Right atrium auricular region (tissue), 2 donors: Measurements from ENCODE around the gene SPATA32. TPM values are rescaled to one million over a fixed set of nuclear protein-coding genes. Genes with fewer than 3 reads are reported as not detected.
A peak's percentile ranks its signal among the peaks of the same experiment; 100 is the strongest.

ENCODE experiments used
- DNase-seq: peaks from one replicate; pipeline ENCODE4 v3.0.0-alpha.2; 2019; ENCODE audit warnings: low spot score
- H3K27ac ChIP-seq, 2 donors: fragments of 200-600 bp; sonication (generic); 1 replicate in 1 of 2; 2 replicates in 1 of 2; pipeline ENCODE4 v1.5.1; 2016 to 2019
- H3K27me3 ChIP-seq, 2 donors: fragments of 200-600 bp; sonication (generic); one replicate each; pipeline versions ENCODE4 v1.5.1 to v1.6.0; 2017 to 2019
- H3K36me3 ChIP-seq: fragments of 200-600 bp; sonication (generic); one replicate; pipeline ENCODE4 v1.5.1; 2016
- H3K4me1 ChIP-seq, 2 donors: fragments of 200-600 bp; sonication (generic); one replicate each; pipeline versions ENCODE4 v1.5.1 to v1.6.0; 2017 to 2019
- H3K4me3 ChIP-seq, 2 donors: fragments of 200-600 bp; sonication (generic); 1 replicate in 1 of 2; 2 replicates in 1 of 2; pipeline ENCODE4 v1.5.1; 2017 to 2019; ENCODE audit warnings: mild to moderate bottlenecking in 1 of 2, moderate library complexity in 1 of 2
- H3K9me3 ChIP-seq, 2 donors: fragments of 200-600 bp; sonication (generic); one replicate each; pipeline ENCODE4 v1.5.1; 2019
- total RNA-seq, 2 donors: library from RNA; depleted of rRNA; stranded (reverse); fragments of >200 nt; gene quantifications; one replicate each; pipeline ENCODE4 v1.1.0, GENCODE V29; 2016
- TF ChIP-seq, protein P1 (sequence below), 2 donors: fragments of 200-600 bp; sonication (generic); IDR thresholded peaks; one replicate each; pipeline ENCODE4 v1.5.1; 2019; ENCODE audit warnings: antibody characterized with exemption in 2 of 2

SPATA32 gene
- total RNA-seq, 2 donors from 2014 or later, result not detected

DNA sequence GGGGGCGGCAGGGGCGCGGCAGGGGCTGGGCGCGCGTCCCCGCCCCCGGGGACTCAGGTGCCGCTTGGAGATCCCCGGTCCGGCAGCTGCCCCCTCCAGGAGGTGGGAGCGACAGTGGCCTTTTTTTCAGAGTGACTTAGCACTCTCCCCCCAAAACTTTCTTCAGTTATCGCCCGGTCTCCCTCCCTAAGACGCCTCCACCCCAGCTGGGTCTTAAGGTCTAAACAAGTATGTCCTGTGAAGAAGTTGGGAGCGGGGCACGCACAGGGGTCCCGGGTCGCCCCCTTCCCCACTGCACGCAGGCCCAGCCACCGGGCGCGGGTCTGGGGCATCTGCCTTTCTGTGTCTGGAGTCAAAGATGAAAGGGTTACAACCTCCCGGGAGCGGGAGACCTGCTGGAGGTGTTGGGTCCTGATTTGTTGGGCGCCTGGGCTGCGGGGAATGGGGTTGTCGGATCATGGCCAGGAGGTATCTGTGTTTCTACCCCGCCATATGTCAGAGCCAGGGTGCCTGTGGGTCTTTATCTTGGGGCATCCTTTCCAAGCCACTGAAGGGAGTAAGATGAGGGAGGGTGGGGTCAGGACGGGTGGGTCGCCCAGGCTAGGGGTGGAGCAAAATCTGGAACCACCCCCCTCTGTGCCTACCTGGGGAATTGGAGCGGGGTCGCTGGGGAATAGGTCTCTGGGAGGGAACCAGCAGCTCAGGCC lies 39.5 kb downstream of the SPATA32 start:
- peaks cover 0 to 57% of the 10 kb centered on the region in 2 donors for H3K4me1 ChIP-seq
- DNase-seq, result no peak
- no peaks in the 10 kb centered on the region for H3K9me3 ChIP-seq
- peak overlapping the region; percentile 59 to 73 for H3K27ac ChIP-seq
- no peaks in the 10 kb centered on the region for H3K36me3 ChIP-seq
- TF ChIP-seq, protein P1, sequence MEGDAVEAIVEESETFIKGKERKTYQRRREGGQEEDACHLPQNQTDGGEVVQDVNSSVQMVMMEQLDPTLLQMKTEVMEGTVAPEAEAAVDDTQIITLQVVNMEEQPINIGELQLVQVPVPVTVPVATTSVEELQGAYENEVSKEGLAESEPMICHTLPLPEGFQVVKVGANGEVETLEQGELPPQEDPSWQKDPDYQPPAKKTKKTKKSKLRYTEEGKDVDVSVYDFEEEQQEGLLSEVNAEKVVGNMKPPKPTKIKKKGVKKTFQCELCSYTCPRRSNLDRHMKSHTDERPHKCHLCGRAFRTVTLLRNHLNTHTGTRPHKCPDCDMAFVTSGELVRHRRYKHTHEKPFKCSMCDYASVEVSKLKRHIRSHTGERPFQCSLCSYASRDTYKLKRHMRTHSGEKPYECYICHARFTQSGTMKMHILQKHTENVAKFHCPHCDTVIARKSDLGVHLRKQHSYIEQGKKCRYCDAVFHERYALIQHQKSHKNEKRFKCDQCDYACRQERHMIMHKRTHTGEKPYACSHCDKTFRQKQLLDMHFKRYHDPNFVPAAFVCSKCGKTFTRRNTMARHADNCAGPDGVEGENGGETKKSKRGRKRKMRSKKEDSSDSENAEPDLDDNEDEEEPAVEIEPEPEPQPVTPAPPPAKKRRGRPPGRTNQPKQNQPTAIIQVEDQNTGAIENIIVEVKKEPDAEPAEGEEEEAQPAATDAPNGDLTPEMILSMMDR (IDR thresholded peaks at IDR 0.05), result no peak
- peak overlapping the region; percentile 64 to 74 for H3K4me3 ChIP-seq
- H3K27me3 ChIP-seq, result no peaks in the 10 kb centered on the region

DNA sequence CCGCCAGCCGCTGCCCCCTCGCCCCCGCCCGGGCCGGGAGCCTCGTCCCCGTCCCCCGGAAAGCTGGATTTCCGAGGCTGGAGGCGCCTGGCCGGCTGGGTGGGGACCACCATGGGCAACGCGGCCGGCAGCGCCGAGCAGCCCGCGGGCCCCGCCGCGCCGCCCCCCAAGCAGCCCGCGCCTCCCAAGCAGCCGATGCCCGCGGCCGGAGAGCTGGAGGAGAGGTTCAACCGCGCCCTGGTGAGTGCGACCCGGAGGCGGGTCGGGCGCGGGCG lies 39.9 kb downstream of the SPATA32 start:
- Histone ChIP-seq H3K36me3 (no peaks in the 10 kb centered on the region), H3K4me3 (peak overlapping the region; percentile 64 to 74), H3K4me1 (peaks cover 0 to 52% of the 10 kb centered on the region in 2 donors), H3K27ac (peak overlapping the region; percentile 59 to 73), H3K27me3 (no peaks in the 10 kb centered on the region), H3K9me3 (no peaks in the 10 kb centered on the region)
- TF ChIP-seq, protein P1 (IDR thresholded peaks at IDR 0.05), result no peak
- no peak for DNase-seq

DNA sequence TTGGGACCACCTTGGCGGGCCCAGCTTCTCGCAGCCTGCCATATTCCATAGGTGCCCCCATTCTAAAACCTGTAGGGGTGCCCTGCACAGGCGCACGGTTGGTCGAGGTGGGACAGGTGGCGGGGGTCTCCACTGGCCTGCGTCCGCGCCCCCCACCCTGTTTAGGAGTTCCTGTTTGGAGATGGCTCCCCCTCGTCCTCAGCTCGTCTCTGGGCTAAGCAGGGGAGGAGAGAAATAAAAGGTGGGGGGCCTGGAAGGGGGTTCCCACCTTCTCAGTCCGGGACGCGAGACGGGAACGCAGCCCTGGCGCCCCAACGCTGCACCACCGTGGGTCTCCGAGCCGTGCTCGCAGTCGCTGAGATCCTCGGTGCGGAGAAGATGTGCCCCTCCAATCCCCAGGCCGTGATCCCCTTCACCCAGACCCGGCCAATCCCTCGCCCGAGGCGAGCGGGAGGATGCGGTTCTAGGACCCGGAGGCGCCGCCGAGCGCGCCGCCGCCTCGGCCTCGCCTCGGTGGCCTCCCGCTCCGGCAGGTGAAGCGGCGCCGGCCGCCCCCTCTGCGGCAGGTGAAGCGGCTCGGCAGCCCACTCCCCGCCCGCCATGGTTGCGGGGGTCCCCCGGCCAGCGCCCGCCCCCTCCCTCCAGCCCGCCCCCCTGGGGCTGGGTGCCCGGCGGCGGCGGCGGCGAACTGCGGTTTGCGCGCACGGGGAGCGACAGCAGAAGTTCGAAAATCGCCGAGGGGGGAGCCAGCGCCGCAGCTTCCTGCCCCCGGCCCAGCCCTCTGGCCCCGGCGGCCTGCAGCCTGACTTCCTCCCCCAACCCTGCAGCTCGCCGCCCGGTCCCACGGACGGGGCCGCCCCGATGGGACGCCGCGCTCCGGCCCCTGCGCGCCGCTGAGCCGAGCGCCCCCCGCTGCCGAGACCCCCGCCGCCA lies 40.5 kb downstream of the SPATA32 start, which contains the start of gene FMNL1:
TSS of gene FMNL1 (plus strand) at position 805 of the 933 bp plus-strand sequence. CDS start 240 bp downstream, outside the sequence.
- Histone ChIP-seq H3K27ac (peak within 1 kb of the TSS; percentile 59 to 73), H3K4me1 (peaks cover 0 to 46% of the 10 kb centered on the region in 2 donors), H3K27me3 (no peaks in the 10 kb centered on the region), H3K4me3 (peak within 1 kb of the TSS; percentile 64 to 74), H3K9me3 (no peaks in the 10 kb centered on the region), H3K36me3 (no peaks in the 10 kb centered on the region)
- no peak for DNase-seq
- TF ChIP-seq, protein P1 (IDR thresholded peaks at IDR 0.05), result no peak

DNA sequence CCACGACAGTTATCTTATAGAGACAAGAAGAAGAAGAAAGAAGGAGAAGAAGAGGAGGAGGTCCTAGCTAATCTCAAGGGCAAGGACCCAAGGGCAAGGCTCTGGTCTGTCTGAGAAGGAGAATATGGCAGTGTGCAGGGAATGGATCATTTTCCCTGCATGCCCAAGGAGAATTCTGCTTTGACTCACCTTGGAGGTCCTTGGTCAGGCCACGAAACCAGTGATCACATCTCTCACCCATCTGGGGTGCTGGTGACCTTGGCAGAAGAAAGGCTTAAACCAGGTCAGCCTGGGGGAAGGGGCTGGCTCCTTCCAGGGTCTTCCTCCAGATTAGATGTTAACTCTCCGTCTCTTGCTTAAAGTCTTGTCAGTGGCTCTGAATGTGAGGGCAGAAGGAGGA lies 41.8 kb downstream of the SPATA32 start:
- TF ChIP-seq, protein P1 (IDR thresholded peaks at IDR 0.05), result no peak
- H3K4me3 ChIP-seq, result no peak overlapping the region
- H3K4me1 ChIP-seq, result peaks cover 0 to 34% of the 10 kb centered on the region in 2 donors
- DNase-seq, result no peak
- H3K27me3 ChIP-seq, result no peaks in the 10 kb centered on the region
- no peaks in the 10 kb centered on the region for H3K36me3 ChIP-seq
- H3K9me3 ChIP-seq, result no peaks in the 10 kb centered on the region
- H3K27ac ChIP-seq, result no peak overlapping the region

DNA sequence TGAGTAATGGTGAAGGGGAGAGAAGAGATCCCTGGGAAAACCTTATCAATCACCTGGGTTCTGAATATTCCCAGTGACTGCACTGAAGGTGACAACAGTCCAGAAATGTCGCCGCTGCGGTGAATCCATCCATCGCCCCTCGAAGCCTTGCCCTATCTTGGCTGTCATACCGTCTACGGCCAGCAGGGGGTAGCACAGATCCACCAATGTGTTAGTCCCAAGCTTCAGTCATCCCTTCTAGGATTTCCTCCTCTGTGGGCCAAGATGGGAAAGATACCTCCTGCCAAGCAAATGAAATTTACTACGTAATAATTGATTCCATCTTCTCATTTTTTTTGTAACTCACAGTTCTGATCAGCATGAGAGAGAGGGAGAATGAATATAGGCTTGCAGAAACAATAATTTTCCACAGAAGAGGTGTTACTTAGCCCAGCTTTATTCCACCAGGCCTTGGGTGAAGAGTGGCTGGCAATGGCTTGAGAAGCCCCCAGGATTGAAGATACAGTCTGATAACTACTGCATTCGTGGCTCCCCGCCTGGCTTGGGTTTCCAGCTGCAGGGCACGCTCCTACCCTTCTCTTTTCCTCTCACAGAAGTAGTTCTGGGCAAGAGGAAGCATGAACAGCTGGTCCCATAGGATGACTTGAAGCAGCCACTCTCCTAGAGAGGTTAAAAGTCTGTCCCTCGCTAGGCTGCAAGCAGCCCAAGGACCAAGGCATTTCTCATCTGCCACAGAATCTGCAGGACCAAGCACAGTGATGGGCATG lies 42.8 kb downstream of the SPATA32 start:
- Histone ChIP-seq H3K4me3 (no peak overlapping the region), H3K36me3 (no peaks in the 10 kb centered on the region), H3K4me1 (peaks cover 0 to 24% of the 10 kb centered on the region in 2 donors), H3K27ac (no peak overlapping the region), H3K9me3 (no peaks in the 10 kb centered on the region), H3K27me3 (no peaks in the 10 kb centered on the region)
- DNase-seq, result peak; percentile 94
- TF ChIP-seq, protein P1 (IDR thresholded peaks at IDR 0.05), result peak; percentile 88 to 94

Other genes starting within 250 kb of the SPATA32 start
- 10 to 100 TPM; 37.3 to 46.1 TPM for gene DCAKD, start 210.5 kb downstream of the SPATA32 start, total RNA-seq
- gene NMT1, start 200.8 kb downstream of the SPATA32 start, total RNA-seq, result 10 to 100 TPM; 44.6 to 52.7 TPM
- gene PLCD3, start 129.6 kb downstream of the SPATA32 start, total RNA-seq, result 100 to 1,000 TPM; 102 to 156 TPM
- 1 to 10 TPM; 9.0 to 9.4 TPM for gene ACBD4, start 126.4 kb downstream of the SPATA32 start, total RNA-seq
- 10 to 100 TPM; 16.4 to 31.1 TPM for gene HEXIM1, start 113.6 kb downstream of the SPATA32 start, total RNA-seq
- gene HEXIM2, start 100.2 kb downstream of the SPATA32 start, total RNA-seq, result 1 to 10 TPM; 3.1 to 6.8 TPM
- 10 to 100 TPM in 1 of 2 donors, 1 to 10 TPM in 1; 7.6 to 13.6 TPM for gene FMNL1, start 40.2 kb downstream of the SPATA32 start, total RNA-seq
- gene MAP3K14, start 54.9 kb upstream of the SPATA32 start, total RNA-seq, result 10 to 100 TPM in 1 of 2 donors, 1 to 10 TPM in 1; 8.2 to 10.6 TPM
- gene ARHGAP27, start 170.8 kb upstream of the SPATA32 start, total RNA-seq, result 10 to 100 TPM; 18.9 to 21.9 TPM
- gene PLEKHM1, start 228.6 kb upstream of the SPATA32 start, total RNA-seq, result 10 to 100 TPM; 26.9 to 46.1 TPM